Measurements from ENCODE around the gene C3orf33. TPM values are rescaled to one million over a fixed set of nuclear protein-coding genes. Genes with fewer than 3 reads are reported as not detected.
A peak's percentile ranks its signal among the peaks of the same experiment; 100 is the strongest.

C3orf33 gene
- total RNA-seq, 1 donor from 2014 or later: 3.9 TPM

DNA sequence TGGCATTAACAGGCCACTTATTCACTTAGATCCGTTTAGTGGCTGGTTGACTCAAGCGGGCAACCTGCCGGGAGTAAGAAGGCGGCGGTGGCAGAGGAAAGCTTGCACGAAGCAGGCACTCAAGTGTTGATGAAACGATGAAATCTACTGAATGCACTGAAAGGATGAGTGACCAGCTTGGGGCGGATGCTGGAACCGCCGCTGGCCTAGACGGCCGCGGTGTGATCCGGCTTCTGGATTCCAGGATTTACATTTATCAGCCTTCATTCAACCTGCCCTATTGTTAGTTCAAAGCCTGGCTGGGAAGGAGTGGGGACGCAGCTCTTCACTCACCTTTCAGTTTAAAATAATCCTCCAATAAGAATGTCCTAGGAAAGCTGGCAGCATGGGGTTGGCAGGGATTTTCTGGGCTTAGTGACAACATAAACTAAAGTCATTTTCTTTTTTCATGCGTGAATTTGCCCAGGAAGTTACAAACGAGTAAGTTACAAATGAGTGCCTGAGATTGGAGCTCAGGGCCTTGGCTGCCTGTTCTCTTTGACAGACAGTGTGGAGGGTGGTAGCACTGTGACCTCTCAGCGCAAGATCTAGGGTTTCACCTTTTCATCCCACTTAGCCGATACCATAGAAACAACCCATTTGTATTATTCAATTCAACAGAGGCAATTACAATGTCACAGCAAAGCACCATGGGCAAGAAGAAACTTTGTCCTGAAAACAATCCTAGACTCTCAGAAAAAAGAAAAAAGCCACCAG, 60.1 kb downstream of the C3orf33 start:
- H3K27ac Mint-ChIP-seq (ENCODE audit: unreplicated experiment): no peak overlapping the region
- peaks cover 60% of the 10 kb centered on the region for H3K27me3 Mint-ChIP-seq (ENCODE audit: unreplicated experiment)
- H3K4me1 Mint-ChIP-seq (ENCODE audit: unreplicated experiment): peaks cover 17% of the 10 kb centered on the region
- no peak for DNase-seq (ENCODE audit: extremely low spot score, unreplicated experiment)
- TF ChIP-seq, protein P1, sequence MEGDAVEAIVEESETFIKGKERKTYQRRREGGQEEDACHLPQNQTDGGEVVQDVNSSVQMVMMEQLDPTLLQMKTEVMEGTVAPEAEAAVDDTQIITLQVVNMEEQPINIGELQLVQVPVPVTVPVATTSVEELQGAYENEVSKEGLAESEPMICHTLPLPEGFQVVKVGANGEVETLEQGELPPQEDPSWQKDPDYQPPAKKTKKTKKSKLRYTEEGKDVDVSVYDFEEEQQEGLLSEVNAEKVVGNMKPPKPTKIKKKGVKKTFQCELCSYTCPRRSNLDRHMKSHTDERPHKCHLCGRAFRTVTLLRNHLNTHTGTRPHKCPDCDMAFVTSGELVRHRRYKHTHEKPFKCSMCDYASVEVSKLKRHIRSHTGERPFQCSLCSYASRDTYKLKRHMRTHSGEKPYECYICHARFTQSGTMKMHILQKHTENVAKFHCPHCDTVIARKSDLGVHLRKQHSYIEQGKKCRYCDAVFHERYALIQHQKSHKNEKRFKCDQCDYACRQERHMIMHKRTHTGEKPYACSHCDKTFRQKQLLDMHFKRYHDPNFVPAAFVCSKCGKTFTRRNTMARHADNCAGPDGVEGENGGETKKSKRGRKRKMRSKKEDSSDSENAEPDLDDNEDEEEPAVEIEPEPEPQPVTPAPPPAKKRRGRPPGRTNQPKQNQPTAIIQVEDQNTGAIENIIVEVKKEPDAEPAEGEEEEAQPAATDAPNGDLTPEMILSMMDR (IDR thresholded peaks at IDR 0.05): no peak
- peak overlapping the region; percentile 42 for H3K4me3 Mint-ChIP-seq (ENCODE audit: unreplicated experiment)
- H3K36me3 Mint-ChIP-seq (ENCODE audit: unreplicated experiment): no peaks in the 10 kb centered on the region
- no peaks in the 10 kb centered on the region for H3K9me3 Mint-ChIP-seq (ENCODE audit: unreplicated experiment)

DNA sequence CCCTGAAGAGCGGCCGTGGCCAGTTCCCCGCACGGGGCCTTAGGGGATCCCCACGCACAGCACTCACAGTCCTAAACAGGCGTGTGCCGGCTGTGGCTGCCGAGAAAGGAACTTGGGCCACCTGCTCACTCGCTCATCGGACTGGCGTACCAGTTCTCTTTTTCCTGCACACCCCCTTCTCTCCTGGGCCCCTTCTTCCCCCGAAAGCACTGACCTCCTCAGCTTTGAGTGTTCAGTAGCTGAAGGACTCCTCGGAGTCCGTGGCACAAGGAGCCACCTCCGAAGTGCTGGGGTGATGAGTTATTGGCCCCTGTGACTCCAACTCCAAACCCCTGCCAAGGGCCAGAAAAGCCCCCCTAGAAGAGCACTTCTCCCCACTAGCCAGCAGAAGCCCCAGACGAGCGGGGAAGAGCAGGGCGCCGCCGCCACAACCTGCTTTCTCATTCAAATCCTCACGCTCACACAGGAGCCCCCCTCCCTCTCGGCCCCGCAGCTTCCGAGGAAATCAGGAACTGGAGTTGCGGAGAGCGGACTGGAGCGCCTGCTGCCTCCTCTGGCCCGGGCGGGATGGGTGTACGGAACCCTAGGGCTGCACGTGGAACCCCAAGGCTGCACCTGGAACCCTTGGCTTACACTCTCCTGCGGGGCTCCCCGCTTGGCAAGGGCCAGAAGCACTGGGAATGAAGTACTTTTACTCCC, 61.3 kb downstream of the C3orf33 start, which contains the start of gene PLCH1:
Gene PLCH1 (minus strand): TSS at position 446 of the 699 bp plus-strand sequence. CDS start 40,847 bp downstream, outside the sequence.
- no peak for DNase-seq (ENCODE audit: extremely low spot score, unreplicated experiment)
- H3K4me1 Mint-ChIP-seq (ENCODE audit: unreplicated experiment): peaks cover 17% of the 10 kb centered on the region
- peaks cover 69% of the 10 kb centered on the region for H3K27me3 Mint-ChIP-seq (ENCODE audit: unreplicated experiment)
- no peaks in the 10 kb centered on the region for H3K9me3 Mint-ChIP-seq (ENCODE audit: unreplicated experiment)
- peak within 1 kb of the TSS; percentile 62 for H3K27ac Mint-ChIP-seq (ENCODE audit: unreplicated experiment)
- no peaks in the 10 kb centered on the region for H3K36me3 Mint-ChIP-seq (ENCODE audit: unreplicated experiment)
- H3K4me3 Mint-ChIP-seq (ENCODE audit: unreplicated experiment): peak within 1 kb of the TSS; percentile 86
- TF ChIP-seq, protein P1 (IDR thresholded peaks at IDR 0.05): no peak

DNA sequence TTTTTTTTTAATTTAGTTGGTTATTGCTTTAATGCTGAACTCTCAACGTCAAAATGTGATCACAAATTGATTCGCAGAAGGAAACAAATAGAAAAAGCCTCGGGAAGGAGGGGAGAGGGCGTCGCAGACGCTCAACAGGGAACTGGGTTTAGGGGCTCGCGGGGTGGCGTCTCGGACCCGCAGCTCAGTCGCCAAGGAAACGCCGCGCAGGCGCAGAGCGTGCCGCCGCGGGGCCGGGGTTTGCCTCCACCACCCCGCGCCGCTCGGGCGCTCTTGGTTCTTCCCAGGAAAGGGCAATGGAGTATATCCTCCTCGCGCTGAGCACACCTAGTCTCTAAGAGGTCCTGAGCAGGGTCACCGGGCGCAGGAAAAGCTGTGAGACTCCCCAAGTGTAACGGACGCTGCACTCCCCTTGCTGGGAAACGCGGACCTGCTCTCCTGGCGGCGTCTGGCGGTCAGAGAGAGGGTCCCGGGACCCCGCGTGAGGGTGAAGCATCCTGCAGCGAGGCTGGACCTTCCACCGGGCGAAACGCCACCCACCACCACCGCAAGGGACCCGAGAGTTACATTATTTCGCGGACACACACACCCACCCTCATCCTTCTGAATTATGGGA, 62.0 kb downstream of the C3orf33 start:
- TF ChIP-seq, protein P1 (IDR thresholded peaks at IDR 0.05): no peak
- Mint-ChIP-seq H3K27me3 (ENCODE audit: unreplicated experiment) (peaks cover 72% of the 10 kb centered on the region), H3K27ac (ENCODE audit: unreplicated experiment) (no peak overlapping the region), H3K36me3 (ENCODE audit: unreplicated experiment) (no peaks in the 10 kb centered on the region), H3K4me3 (ENCODE audit: unreplicated experiment) (peak overlapping the region; percentile 86), H3K4me1 (ENCODE audit: unreplicated experiment) (peaks cover 17% of the 10 kb centered on the region), H3K9me3 (ENCODE audit: unreplicated experiment) (no peaks in the 10 kb centered on the region)
- DNase-seq (ENCODE audit: extremely low spot score, unreplicated experiment): peak; percentile 88

GRCh38 chr3:155743606-155744005, 62.5 kb downstream of the C3orf33 start:
- Mint-ChIP-seq H3K27me3 (ENCODE audit: unreplicated experiment) (peaks cover 74% of the 10 kb centered on the region), H3K27ac (ENCODE audit: unreplicated experiment) (no peak overlapping the region), H3K4me1 (ENCODE audit: unreplicated experiment) (peaks cover 16% of the 10 kb centered on the region), H3K36me3 (ENCODE audit: unreplicated experiment) (no peaks in the 10 kb centered on the region), H3K4me3 (ENCODE audit: unreplicated experiment) (peak overlapping the region; percentile 86), H3K9me3 (ENCODE audit: unreplicated experiment) (no peaks in the 10 kb centered on the region)
- no peak for DNase-seq (ENCODE audit: extremely low spot score, unreplicated experiment)
- TF ChIP-seq, protein P1 (IDR thresholded peaks at IDR 0.05): no peak

Data from osteocyte (in vitro differentiated cells).